H1 (cell line): ENCODE results near the gene SSBP3. TPM values are rescaled to one million over a fixed set of nuclear protein-coding genes. Genes with fewer than 3 reads are reported as not detected.
A peak's percentile ranks its signal among the peaks of the same experiment; 100 is the strongest.

Experiments
- CTCF ChIA-PET: fragments of 300-600 bp; sonication (Branson Sonifier 250); formaldehyde crosslinking; loops from one replicate; lab custom pipeline; 2021; ENCODE audit not compliant: partially characterized antibody; lab: Charles Lee
- POLR2A ChIA-PET: fragments of 300-600 bp; sonication (Branson Sonifier 250); formaldehyde crosslinking; loops from one replicate; lab custom pipeline; 2021; ENCODE audit warnings: inconsistent platforms; ENCODE audit not compliant: partially characterized antibody; lab: Charles Lee
- DNase-seq, 2 experiments: peaks; one replicate each; pipeline versions ENCODE4 v3.0.0 to v3.0.0-alpha.2; 2010 to 2022; ENCODE audit warnings: low spot score in 2 of 2, low read depth in 1 of 2, mixed read lengths in 1 of 2
- FAIRE-seq: peaks from 2 replicates; lab custom pipeline; 2011; peaks lifted over from hg19 to GRCh38; lab: Jason Lieb, UNC
- H2AFZ ChIP-seq: 2 replicates; pipeline ENCODE4 v1.8.1; 2012; ENCODE audit warnings: low read length, inconsistent platforms
- H2AK5ac ChIP-seq: 2 replicates; pipeline ENCODE4 v1.6.1; 2013; ENCODE audit warnings: low read depth, low read length
- H2BK120ac ChIP-seq: replicated peaks from 2 replicates; pipeline ENCODE3; 2013; ENCODE audit warnings: low read depth, low read length, inconsistent platforms
- H2BK12ac ChIP-seq: 2 replicates; pipeline ENCODE4 v1.6.1; 2013; ENCODE audit warnings: low read depth, low read length
- H2BK15ac ChIP-seq: 2 replicates; pipeline ENCODE4 v1.6.1; 2013; ENCODE audit warnings: low read length
- H2BK20ac ChIP-seq: 2 replicates; pipeline ENCODE4 v1.6.1; 2013; ENCODE audit warnings: low read length
- H2BK5ac ChIP-seq: 2 replicates; pipeline ENCODE4 v1.6.1; 2013; ENCODE audit warnings: low read depth, low read length
- H3K14ac ChIP-seq: 2 replicates; pipeline ENCODE4 v1.6.1; 2013; ENCODE audit warnings: inconsistent platforms; ENCODE audit not compliant: insufficient read length
- H3K18ac ChIP-seq: 2 replicates; pipeline ENCODE4 v1.6.1; 2013; ENCODE audit warnings: low read length; ENCODE audit errors: extremely low read depth
- H3K23ac ChIP-seq: 2 replicates; pipeline ENCODE4 v1.6.1; 2013; ENCODE audit warnings: inconsistent platforms; ENCODE audit not compliant: insufficient read length
- H3K23me2 ChIP-seq: 2 replicates; pipeline ENCODE4 v1.6.1; 2013; ENCODE audit warnings: low read depth, low read length
- H3K27ac ChIP-seq: 2 replicates; pipeline ENCODE4 v1.6.1; 2011; ENCODE audit warnings: low read depth, low read length, inconsistent platforms
- H3K27me3 ChIP-seq, 4 experiments: replicated peaks in 1 of 4; 1 replicate in 1 of 4; 2 replicates in 3 of 4; pipeline versions ENCODE4 v1.6.1 to v1.8.1; 2011 to 2013; ENCODE audit warnings: low read length in 3 of 4, mild to moderate bottlenecking in 3 of 4, inconsistent platforms in 2 of 4, mixed read lengths in 2 of 4, moderate library complexity in 1 of 4; ENCODE audit not compliant: control insufficient read depth in 3 of 4, insufficient read depth in 3 of 4; ENCODE audit errors: extremely low read depth in 1 of 4
- H3K36me3 ChIP-seq, 4 experiments: 2 replicates each; pipeline versions ENCODE4 v1.6.1 to v1.8.1; 2011 to 2013; ENCODE audit warnings: mild to moderate bottlenecking in 4 of 4, low read length in 3 of 4, moderate library complexity in 2 of 4, control low read depth in 1 of 4, inconsistent platforms in 1 of 4; ENCODE audit not compliant: insufficient read depth in 4 of 4, control insufficient read depth in 2 of 4
- H3K4ac ChIP-seq: replicated peaks from 2 replicates; pipeline ENCODE3; 2013; ENCODE audit warnings: low read length, low read depth, mixed read lengths, inconsistent platforms; ENCODE audit not compliant: insufficient read length
- H3K4me1 ChIP-seq, 4 experiments: replicated peaks in 1 of 4; 1 replicate in 1 of 4; 2 replicates in 3 of 4; pipeline versions ENCODE4 v1.6.1 to v1.8.1; 2011 to 2013; ENCODE audit warnings: low read length in 3 of 4, inconsistent platforms in 2 of 4, mixed read lengths in 1 of 4; ENCODE audit not compliant: insufficient read depth in 4 of 4, control insufficient read depth in 3 of 4
- H3K4me2 ChIP-seq, 2 experiments: 2 replicates each; pipeline versions ENCODE4 v1.6.1 to v1.8.1; 2011 to 2013; ENCODE audit warnings: low read depth in 2 of 2, low read length in 2 of 2, control low read depth in 1 of 2, inconsistent platforms in 1 of 2, mild to moderate bottlenecking in 1 of 2; ENCODE audit not compliant: insufficient read depth in 1 of 2
- H3K4me3 ChIP-seq, 4 experiments: fragments of 200-600, 300-600 bp in 1 of 4; sonication (generic), shearing (Covaris generic), sonication (Bioruptor Twin) in 1 of 4; 2 replicates each; pipeline versions ENCODE4 v1.5.1 to v1.8.1; 2011 to 2016; ENCODE audit warnings: low read length in 4 of 4, low read depth in 3 of 4, control low read depth in 2 of 4, inconsistent platforms in 2 of 4, mild to moderate bottlenecking in 2 of 4, mixed read lengths in 1 of 4, moderate library complexity in 1 of 4; ENCODE audit not compliant: insufficient read depth in 2 of 4; ENCODE audit errors: extremely low read depth in 1 of 4
- H3K56ac ChIP-seq: replicated peaks from 2 replicates; pipeline ENCODE3; 2013; ENCODE audit warnings: low read depth, mild to moderate bottlenecking, mixed read lengths, low read length, inconsistent platforms; ENCODE audit not compliant: insufficient read length
- H3K79me1 ChIP-seq: 2 replicates; pipeline ENCODE4 v1.6.1; 2013; ENCODE audit warnings: low read depth, low read length, control low read depth
- H3K79me2 ChIP-seq, 2 experiments: 2 replicates each; pipeline versions ENCODE4 v1.6.1 to v1.8.1; 2012 to 2013; ENCODE audit warnings: low read length in 2 of 2, mild to moderate bottlenecking in 2 of 2, inconsistent platforms in 1 of 2; ENCODE audit not compliant: insufficient read depth in 2 of 2, control insufficient read depth in 1 of 2
- H3K9ac ChIP-seq, 4 experiments: replicated peaks in 1 of 4; 1 replicate in 1 of 4; 2 replicates in 3 of 4; pipeline versions ENCODE4 v1.6.1 to v1.8.1; 2011 to 2013; ENCODE audit warnings: low read depth in 3 of 4, low read length in 3 of 4, control low read depth in 2 of 4, mild to moderate bottlenecking in 2 of 4, moderate library complexity in 2 of 4, inconsistent platforms in 1 of 4; ENCODE audit errors: extremely low read depth in 1 of 4
- H3K9me3 ChIP-seq, 2 experiments: 2 replicates each; pipeline versions ENCODE4 v1.6.1 to v1.8.1; 2012 to 2013; ENCODE audit warnings: mild to moderate bottlenecking in 2 of 2, moderate library complexity in 2 of 2, control low read depth in 1 of 2, inconsistent platforms in 1 of 2, low read depth in 1 of 2, low read length in 1 of 2, mixed read lengths in 1 of 2; ENCODE audit not compliant: insufficient read depth in 2 of 2
- H4K20me1 ChIP-seq, 2 experiments: replicated peaks in 1 of 2; 2 replicates each; pipeline versions ENCODE3 to v1.8.1; 2011 to 2013; ENCODE audit warnings: inconsistent platforms in 2 of 2, low read length in 2 of 2, mild to moderate bottlenecking in 1 of 2; ENCODE audit not compliant: insufficient read depth in 2 of 2, control insufficient read depth in 1 of 2
- H4K5ac ChIP-seq: 2 replicates; pipeline ENCODE4 v1.6.1; 2013; ENCODE audit warnings: low read length, low read depth, mixed read lengths, inconsistent platforms; ENCODE audit not compliant: insufficient read length
- H4K8ac ChIP-seq: 2 replicates; pipeline ENCODE4 v1.8.0; 2013; ENCODE audit warnings: mild to moderate bottlenecking, moderate library complexity, low read length, inconsistent platforms; ENCODE audit not compliant: insufficient read depth; ENCODE audit errors: extremely low read depth
- H4K91ac ChIP-seq: replicated peaks from 2 replicates; pipeline ENCODE3; 2013; ENCODE audit warnings: low read length, mixed read lengths, inconsistent platforms; ENCODE audit not compliant: insufficient read length
- ASH2L ChIP-seq: fragments of 200-600, 300-600 bp; sonication (generic); IDR thresholded peaks from one replicate; pipeline ENCODE4 v1.7.1; 2017; ENCODE audit warnings: low read length
- NANOG ChIP-seq: IDR thresholded peaks from 2 replicates; pipeline ENCODE4 v1.6.1; 2011; ENCODE audit warnings: low read length, low read depth, mild to moderate bottlenecking, inconsistent platforms; ENCODE audit not compliant: insufficient read depth, poor library complexity, severe bottlenecking
- POLR2A ChIP-seq, 2 experiments: IDR thresholded peaks; 1 replicate in 1 of 2; 2 replicates in 1 of 2; pipeline ENCODE4 v1.6.1; 2011; ENCODE audit warnings: low read depth in 2 of 2, low read length in 2 of 2, mild to moderate bottlenecking in 2 of 2; ENCODE audit errors: control extremely low read depth in 1 of 2
- RBBP5 ChIP-seq: IDR thresholded peaks from 2 replicates; pipeline ENCODE4 v1.7.1; 2012; ENCODE audit warnings: low read depth, mild to moderate bottlenecking, inconsistent platforms, low read length, moderate library complexity, borderline replicate concordance
- SIX5 ChIP-seq: IDR thresholded peaks from 2 replicates; pipeline ENCODE4 v1.6.1; 2011; ENCODE audit warnings: mild to moderate bottlenecking, low read depth, low read length
- SP1 ChIP-seq: IDR thresholded peaks from 2 replicates; pipeline ENCODE4 v1.6.1; 2011; ENCODE audit warnings: low read depth, low read length
- SP4 ChIP-seq: IDR thresholded peaks from 2 replicates; pipeline ENCODE4 v1.6.1; 2012; ENCODE audit warnings: low read length, inconsistent platforms
- TEAD4 ChIP-seq: IDR thresholded peaks from 2 replicates; pipeline ENCODE4 v1.6.1; 2012; ENCODE audit warnings: low read depth, low read length, inconsistent platforms, mixed read lengths
- YY1 ChIP-seq: IDR thresholded peaks from 2 replicates; pipeline ENCODE4 v1.6.1; 2011; ENCODE audit warnings: low read depth, mild to moderate bottlenecking, low read length
- WGBS, 2 experiments: shearing (Covaris generic) in 1 of 2; methylation state at CpG; one replicate each; pipeline versions ENCODE4 v1.1.6 to v1.1.7; 2013 to 2015; ENCODE audit warnings: low lambda C conversion rate in 2 of 2, mixed read lengths in 2 of 2, inconsistent platforms in 1 of 2, low coverage in 1 of 2, missing lambda C conversion rate in 1 of 2; ENCODE audit not compliant: insufficient replicate concordance in 2 of 2, insufficient coverage in 1 of 2, insufficient read length in 1 of 2; ENCODE audit errors: extremely low coverage in 1 of 2, missing lambda C conversion rate in 1 of 2; 5-methylcytosine and 5-hydroxymethylcytosine counted together
- polyA plus RNA-seq, 7 experiments: library from polyadenylated mRNA; depleted of rRNA in 3 of 7; stranded (reverse) in 5 of 7; unstranded in 2 of 7; fragments of >200 nt in 5 of 7; fragments of 200-250 nt in 2 of 7; gene quantifications; 1 replicate in 5 of 7; 2 replicates in 1 of 7; 4 replicates in 1 of 7; pipeline versions ENCODE4 v1.2.1 to v1.2.3, GENCODE V29; 2011 to 2013; ENCODE audit warnings: missing spikeins in 2 of 7, mixed read lengths in 2 of 7
- total RNA-seq: library from RNA; stranded (reverse); fragmentation: NEBNext Ultra II Directional; extraction: Animal tissue kit (Norgen Biotek cat#: 25700); gene quantifications from 2 replicates; pipeline ENCODE4 v1.2.1, GENCODE V29; 2021

SSBP3 gene
- total and polyA plus RNA-seq, 2 of the 8 experiments (the other 6 are each of a cell fraction or from before 2014, with no cell fraction given), result 99.7 to 133 TPM

DNA sequence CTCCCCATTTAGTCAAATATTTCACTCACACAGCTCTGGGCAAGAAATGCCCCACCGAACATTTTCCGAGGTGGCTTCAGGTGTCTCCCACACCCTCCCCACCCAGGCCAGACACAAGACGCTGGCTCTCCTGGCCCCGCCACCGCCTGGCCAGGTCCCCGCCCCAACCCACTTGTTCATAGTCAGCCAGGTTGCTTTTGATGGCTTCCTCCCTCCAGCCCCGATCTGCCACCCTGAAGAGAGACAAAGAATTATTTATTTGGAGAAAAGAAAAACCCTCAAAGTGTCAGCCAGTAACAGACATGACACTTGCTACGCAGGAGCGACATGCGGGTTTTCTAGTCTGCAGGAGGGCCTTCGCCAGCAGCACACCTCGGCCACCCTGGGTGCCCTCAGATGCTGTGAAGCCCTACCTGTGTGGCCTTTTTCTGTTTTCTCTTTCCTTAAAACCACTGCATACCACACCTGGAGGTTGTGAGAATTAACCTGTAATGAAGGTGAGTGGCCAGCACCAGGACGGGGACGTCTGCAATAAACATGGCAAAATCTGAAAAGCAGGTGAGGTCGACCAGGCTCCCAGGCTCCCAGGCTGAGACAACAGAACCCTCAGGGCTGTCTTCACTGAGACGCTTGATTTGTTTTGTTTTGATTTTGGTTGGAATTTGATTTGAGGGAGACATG lies 27.2 kb downstream of the SSBP3 start:
- FAIRE-seq, result no peak
- Histone ChIP-seq H2BK120ac (peak overlapping the region; percentile 4), H3K4me3 (peak overlapping the region in 1 of 4 experiments; percentile 28; a peak in 2 of 8 replicates)

More for the DNA sequence above, 27.2 kb downstream of the SSBP3 start:
- Histone ChIP-seq H3K79me2 (peaks cover 8 to 80% of the 10 kb centered on the region in 2 experiments; a peak in 3 of 4 replicates), H2BK20ac (peak overlapping the region; percentile 83), H3K14ac (no peak overlapping the region), H3K4ac (peak overlapping the region; percentile 58), H3K56ac (peak overlapping the region; percentile 24), H4K91ac (peak overlapping the region; percentile 61), H4K20me1 (peaks cover 8 to 22% of the 10 kb centered on the region in 2 experiments), H2BK15ac (no peak overlapping the region), H3K9me3 (no peaks in the 10 kb centered on the region), H3K18ac (peak overlapping the region; percentile 64), H3K23me2 (0 out of 2 replicates have a peak, but pooled peaks cover 6% of the 10 kb centered on the region), H3K4me1 (peaks cover 36 to 61% (median 54%) of the 10 kb centered on the region in 4 experiments), H3K27ac (peak overlapping the region; percentile 73), H2AK5ac (peak overlapping the region; percentile 99; the same call in 1 of the 2 replicates), H4K5ac (peak overlapping the region; percentile 59), H3K23ac (no peak overlapping the region), H2AFZ (no peak overlapping the region), H2BK12ac (peak overlapping the region; percentile 99), H3K27me3 (no peaks in the 10 kb centered on the region), H2BK5ac (peak overlapping the region; percentile 98), H3K79me1 (peaks cover 29% of the 10 kb centered on the region), H3K36me3 (peaks cover 0 to 2% (median under 1%) of the 10 kb centered on the region in 4 experiments; a peak in 2 of 8 replicates), H3K4me2 (peak overlapping the region; percentile 49 to 53), H3K9ac (peak overlapping the region in 3 of 4 experiments; percentile 8 to 54 (median 53); a peak in 4 of 7 replicates), H4K8ac (peak overlapping the region; percentile 81; the same call in 1 of the 2 replicates)
- ChIA-PET CTCF (interaction anchor here (0.9 kb wide), 1 partner anchor 19 kb away, joined by 3 read pairs; no protein-coding TSS in a partner anchor), POLR2A (interaction anchor here (1.0 to 1.7 kb wide), 8 partner anchors 9 to 73 kb away, joined by 3 to 11 read pairs (median 5); partner anchors contain the start of gene SSBP3)
- no peak for DNase-seq
- WGBS, 2 experiments, result 43% methylated on average over 16 of the region's 16 CpGs; no CpG with 5 or more reads in 1 of the 2 experiments
- TF ChIP-seq SIX5, result no peak
- TF ChIP-seq TEAD4, result no peak
- TF ChIP-seq SP4, result no peak
- TF ChIP-seq RBBP5, result peak; percentile 8; the same call in 1 of the 2 replicates
- 0 out of 2 replicates have a peak, but pooled peaks have one; percentile 5 for TF ChIP-seq YY1
- TF ChIP-seq NANOG, result no peak
- peak; percentile 53 for TF ChIP-seq ASH2L
- TF ChIP-seq SP1, result 0 out of 2 replicates have a peak, but pooled peaks have one; percentile 24
- peak in 1 of 2 experiments; percentile 9; a peak in 1 of 3 replicates for TF ChIP-seq POLR2A (IDR thresholded peaks at IDR 0.05; ENCODE audit: control extremely low read depth in 1 of 2, low read depth in 2 of 2, low read length in 2 of 2)
